ENCODE data around the gene POP7.
A peak's percentile ranks its signal among the peaks of the same experiment; 100 is the strongest.

Gene POP7

DNA sequence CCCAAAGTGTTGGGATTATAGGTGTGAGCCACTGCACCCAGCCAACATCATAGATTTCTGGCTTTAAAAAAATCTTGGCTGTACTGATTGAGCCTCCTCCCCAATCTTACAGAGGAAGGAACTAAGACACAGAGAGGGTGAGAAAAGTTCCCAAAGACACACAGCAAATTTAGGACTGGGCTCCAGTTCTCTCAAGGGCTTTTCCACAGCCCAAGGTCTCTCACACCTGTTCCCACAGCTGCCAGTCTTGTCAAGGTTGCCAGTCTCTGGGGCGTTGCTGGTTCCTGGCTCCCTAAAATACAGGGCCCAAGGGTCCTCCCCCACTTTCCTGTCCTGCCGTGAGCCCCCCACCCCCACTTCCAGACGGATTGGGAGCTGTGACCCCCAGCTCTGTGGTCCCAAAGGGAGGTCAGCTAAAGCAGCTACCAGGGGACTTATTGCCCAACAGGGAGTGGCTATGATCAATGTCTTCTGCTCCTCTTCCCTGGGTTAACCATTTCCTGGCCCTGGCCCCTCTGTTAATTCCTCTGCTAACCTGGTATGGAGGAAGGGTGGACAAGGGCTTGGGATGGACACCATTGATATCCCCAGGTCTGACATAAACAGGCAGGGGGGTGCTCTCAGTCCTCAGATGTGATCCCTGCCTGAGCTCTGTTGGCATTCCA is 24.3 kb downstream of the POP7 start:
- no peak for DNase-seq

DNA sequence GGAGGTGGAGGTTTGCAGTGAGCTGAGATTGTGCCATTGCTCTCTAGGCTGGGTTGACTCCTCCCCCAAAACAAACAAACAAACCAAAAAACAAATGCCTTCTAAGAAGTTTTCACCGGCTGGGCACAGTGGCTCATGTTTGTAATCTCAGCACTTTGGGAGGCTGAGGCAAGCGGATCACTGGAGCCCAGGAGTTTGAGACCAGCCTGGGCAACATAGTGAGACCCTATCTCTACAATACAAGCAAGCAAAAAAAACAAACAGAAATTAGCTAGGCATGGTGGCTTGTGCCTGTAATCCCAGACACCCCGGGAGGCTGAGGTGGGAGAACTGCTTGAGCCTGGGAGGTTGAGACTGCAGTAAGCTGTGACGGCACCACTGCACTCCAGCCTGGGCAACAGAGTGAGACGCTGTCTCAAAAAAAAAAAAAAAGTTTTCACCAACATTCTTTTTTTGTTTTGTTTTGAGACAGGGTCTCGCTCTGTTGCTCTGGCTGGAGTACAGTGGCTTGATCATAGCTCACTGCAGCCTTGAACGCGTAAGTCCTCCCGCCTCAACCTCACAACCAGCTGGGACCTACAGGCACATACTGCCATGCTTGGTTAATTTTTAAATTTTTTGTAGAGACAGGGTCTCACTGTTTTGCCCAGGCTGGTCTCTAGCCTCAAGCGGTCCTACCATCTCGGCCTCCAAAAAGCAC is 26.2 kb downstream of the POP7 start:
- DNase-seq, result no peak

DNA sequence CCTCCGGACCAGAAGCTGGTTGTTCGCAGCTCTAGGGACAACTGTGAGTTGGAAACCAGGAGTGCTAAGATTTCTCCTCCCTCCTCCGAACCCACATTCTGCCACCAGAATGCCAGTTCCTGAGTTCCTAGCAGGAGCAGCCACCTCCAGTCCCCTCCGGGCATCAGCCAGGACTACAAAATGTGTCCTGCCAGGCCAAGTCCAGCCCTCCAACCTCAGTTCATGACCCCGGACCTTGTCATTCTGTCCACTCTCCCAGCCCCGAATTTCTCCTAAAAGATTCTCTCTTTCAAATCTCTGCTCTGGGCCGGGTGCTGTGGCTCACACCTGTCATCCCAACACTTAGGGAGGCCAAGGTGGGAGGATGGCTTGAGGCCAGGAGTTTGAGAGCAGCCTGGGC is 29.8 kb downstream of the POP7 start:
- no peak for DNase-seq

DNA sequence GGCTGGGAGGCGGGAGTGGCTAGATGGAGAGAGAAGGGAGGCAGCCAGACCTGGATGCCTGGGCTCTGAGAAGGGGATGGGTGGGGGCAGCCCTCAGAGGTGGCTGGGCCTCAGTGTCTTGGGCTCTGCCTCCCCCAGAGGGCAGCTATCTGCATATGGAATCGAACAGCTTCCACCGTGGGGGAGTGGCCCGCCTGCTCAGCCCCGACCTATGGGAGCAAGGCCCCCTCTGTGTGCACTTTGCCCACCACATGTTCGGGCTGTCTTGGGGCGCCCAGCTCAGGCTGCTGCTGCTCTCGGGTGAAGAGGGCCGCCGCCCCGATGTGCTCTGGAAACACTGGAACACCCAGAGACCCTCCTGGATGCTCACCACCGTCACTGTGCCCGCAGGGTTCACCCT is 30.8 kb downstream of the POP7 start:
- no peak for DNase-seq

DNA sequence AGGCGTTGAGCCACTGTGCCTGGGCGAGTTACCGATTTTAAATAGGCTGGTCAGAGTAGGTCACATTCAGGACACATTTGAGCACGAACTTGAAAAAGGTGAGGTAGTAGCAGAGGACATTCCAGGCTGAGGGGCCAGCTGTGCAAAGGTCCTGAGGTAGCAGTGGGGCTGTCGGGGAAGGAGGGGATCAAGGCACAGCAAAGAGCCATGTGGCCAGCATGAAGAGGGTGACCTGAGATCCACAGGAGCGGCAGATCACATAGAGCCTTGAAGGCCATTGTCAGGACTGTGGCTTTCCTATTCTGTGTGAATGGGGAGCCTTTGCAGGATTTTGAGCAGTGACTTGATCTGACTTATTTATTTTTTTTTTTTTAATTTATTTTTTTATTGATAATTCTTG is 34.0 kb downstream of the POP7 start:
- no peak for DNase-seq

DNA sequence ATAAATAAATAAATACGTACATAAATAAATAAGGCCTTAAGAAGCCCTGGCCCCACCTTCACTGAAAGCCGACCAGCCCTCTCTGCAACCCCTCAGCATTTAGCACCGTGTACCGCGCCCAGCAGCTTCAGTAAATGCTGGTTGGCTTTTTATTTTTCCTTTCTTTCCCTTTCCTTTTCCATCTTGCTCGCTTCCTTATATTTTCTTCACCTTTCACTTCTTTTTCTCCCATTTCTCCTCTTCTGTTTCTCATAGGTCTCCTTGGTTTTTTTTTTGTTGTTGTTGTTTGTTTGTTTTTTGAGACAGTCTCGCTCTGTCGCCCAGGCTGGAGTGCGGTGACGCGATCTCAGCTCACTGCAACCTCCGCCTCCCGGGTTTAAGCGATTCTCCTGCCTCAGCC is 38.7 kb downstream of the POP7 start:
- no peak for DNase-seq

DNA sequence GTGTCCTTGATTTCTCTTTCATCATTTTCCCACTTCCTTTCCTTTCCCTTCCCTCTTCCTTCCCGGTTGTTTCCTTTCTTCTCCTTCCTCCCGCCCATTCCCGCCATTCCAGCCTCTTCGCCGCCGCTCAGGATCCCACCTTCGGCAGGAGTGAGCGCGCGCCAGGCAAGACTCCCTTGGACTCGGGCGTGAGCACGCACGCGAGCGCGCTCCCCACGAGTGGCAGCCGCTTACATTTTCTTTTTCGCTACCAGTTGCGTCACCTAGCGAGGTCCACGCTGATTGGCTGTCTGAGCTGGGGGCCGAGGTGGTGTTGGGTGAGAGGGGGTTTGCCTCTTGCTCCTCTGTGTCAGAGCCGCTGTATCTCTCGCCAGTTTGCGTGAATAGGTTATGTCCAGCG is 39.3 kb downstream of the POP7 start:
- DNase-seq, result peak; percentile 54

DNA sequence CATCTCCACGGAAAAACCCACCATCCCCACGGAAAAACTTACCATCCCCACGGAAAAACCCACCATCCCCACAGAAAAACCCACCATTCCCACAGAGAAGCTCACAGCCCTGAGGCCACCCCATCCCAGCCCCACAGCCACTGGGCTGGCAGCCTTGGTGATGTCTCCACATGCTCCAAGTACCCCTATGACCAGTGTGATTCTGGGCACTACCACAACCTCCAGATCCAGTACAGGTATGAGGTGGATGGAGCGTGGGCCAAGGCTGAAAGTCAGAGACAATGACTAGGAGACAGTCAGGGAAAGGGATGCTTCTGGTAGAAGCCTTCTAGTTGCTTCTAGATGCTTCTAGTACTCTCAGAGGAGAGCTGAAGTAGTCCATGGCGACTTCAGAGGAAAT is 47.1 kb downstream of the POP7 start:
- no peak for DNase-seq

DNA sequence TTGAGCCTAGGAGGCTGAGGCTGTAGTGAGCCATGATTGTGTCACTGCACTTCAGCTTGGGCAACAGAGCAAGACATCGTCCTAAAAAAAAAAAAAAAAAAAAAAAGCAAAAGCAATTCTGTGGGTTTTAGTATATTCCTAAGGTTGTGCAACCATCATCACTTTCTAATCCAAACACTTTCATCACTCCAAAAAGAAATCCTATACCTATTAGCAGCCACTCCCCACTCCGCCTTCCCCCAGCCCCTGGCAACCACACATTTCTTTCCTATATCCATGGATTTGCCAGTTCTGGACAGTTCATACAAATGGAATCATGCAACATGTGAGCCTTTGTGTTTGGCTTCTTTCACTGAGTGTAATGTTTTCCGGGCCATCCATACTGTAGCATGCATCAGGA is 47.8 kb downstream of the POP7 start:
- no peak for DNase-seq

Data from CD4-positive, alpha-beta T cell treated with Interleukin-21 for 1 hour (primary cell).